AG20443 (cell line): Measurements from ENCODE around the gene SLC6A6.
"Not testable (repeated sequence)": the region's sequence is repeated elsewhere in the genome, so short reads cannot be mapped to it uniquely, and the experiment has no call there.

Experiments used
- DNase-seq: peaks from one replicate; pipeline ENCODE4 v3.0.0; 2012; ENCODE audit warnings: low spot score, mixed read lengths

Gene SLC6A6

GRCh38 chr3:14437705-14438104, 35.3 kb downstream of the SLC6A6 start:
- not testable (repeated sequence) for DNase-seq

- no peak for DNase-seq
Measured at GRCh38 chr3:14438262-14438661, 35.9 kb downstream of the SLC6A6 start.

GRCh38 chr3:14438929-14439328, 36.5 kb downstream of the SLC6A6 start:
- DNase-seq, result no peak

- DNase-seq, result no peak
Measured at GRCh38 chr3:14439501-14440167, 37.2 kb downstream of the SLC6A6 start.

- no peak for DNase-seq
Measured at GRCh38 chr3:14440168-14440518, 37.7 kb downstream of the SLC6A6 start.

- peak; percentile 35 for DNase-seq
Measured at GRCh38 chr3:14440531-14441239, 38.3 kb downstream of the SLC6A6 start.

- peak; percentile 57 for DNase-seq
Measured at GRCh38 chr3:14441240-14441919, 39.0 kb downstream of the SLC6A6 start.

- DNase-seq, result peak; percentile 66
Measured at GRCh38 chr3:14441920-14442300, 39.5 kb downstream of the SLC6A6 start.

- no peak for DNase-seq
Measured at GRCh38 chr3:14444380-14444779, 42.0 kb downstream of the SLC6A6 start.

- no peak for DNase-seq
Measured at GRCh38 chr3:14445773-14446172, 43.4 kb downstream of the SLC6A6 start.

GRCh38 chr3:14446988-14447570, 44.7 kb downstream of the SLC6A6 start:
- no peak for DNase-seq

- DNase-seq, result no peak
Measured at GRCh38 chr3:14448063-14448462, 45.7 kb downstream of the SLC6A6 start.

- DNase-seq, result no peak
Measured at GRCh38 chr3:14448756-14449727, 46.6 kb downstream of the SLC6A6 start.

- no peak for DNase-seq
Measured at GRCh38 chr3:14450506-14450905, 48.1 kb downstream of the SLC6A6 start.

GRCh38 chr3:14450922-14451606, 48.7 kb downstream of the SLC6A6 start:
- no peak for DNase-seq

GRCh38 chr3:14451844-14452739, 49.7 kb downstream of the SLC6A6 start:
- DNase-seq, result peak; percentile 84

- DNase-seq, result peak; percentile 92
Measured at GRCh38 chr3:14452740-14453710, 50.6 kb downstream of the SLC6A6 start.

- no peak for DNase-seq
Measured at GRCh38 chr3:14453876-14454638, 51.7 kb downstream of the SLC6A6 start.
